ENCODE results near the gene FAAH. TPM values are rescaled to one million over a fixed set of nuclear protein-coding genes. Genes with fewer than 3 reads are reported as not detected.
"Not testable (repeated sequence)": the region's sequence is repeated elsewhere in the genome, so short reads cannot be mapped to it uniquely, and the experiment has no call there.

Gene FAAH
- total and polyA plus RNA-seq, 10 of the 15 experiments (the other 5 are each of a cell fraction or from before 2014, with no cell fraction given) = 0.07 to 2.5 (median 0.64) TPM; not detected in 1

- TF ChIP-seq IRF5 (IDR thresholded peaks at IDR 0.05; ENCODE audit: borderline replicate concordance) (no peak), MYC (IDR thresholded peaks at IDR 0.05; ENCODE audit: insufficient read depth, insufficient read length, insufficient replicate concordance, low read length, severe bottlenecking) (no peak), ZBED1 (IDR thresholded peaks at IDR 0.05; ENCODE audit: borderline replicate concordance) (no peak)
Observed at GRCh38 chr1:46352363-46352762, 41.8 kb upstream of the FAAH start (continued).

DNA sequence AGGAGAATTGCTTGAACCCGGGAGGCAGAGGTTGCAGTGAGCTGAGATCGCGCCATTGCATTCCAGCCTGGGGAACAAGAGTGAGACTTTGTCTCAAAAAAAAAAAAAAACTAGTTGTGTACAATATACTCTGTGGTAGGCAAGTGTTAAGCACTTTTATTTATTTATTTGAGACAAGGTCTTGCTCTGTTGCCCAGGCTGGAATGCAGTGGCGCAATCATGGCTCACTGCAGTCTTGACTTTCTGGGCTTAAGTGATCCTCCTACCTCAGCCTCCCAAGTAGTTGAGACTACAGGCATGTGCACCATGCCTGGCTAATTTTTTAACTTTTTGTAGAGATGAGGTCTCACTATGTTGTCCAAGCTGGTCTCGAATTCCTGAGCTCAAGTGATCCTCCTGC, 38.2 kb upstream of the FAAH start:
- SMC1A ChIA-PET (ENCODE audit: uncharacterized antibody, unreplicated experiment) = interaction anchor here (0.8 kb wide), 1 partner anchor 22 kb away, joined by 3 read pairs; no protein-coding TSS in a partner anchor

More for the DNA sequence above, 38.2 kb upstream of the FAAH start:
- in situ Hi-C loops (cut with MboI); H4K20me1 ChIP-seq (ENCODE audit: control insufficient read depth, insufficient read depth); BruUV-seq (replicated peaks); H3K79me2 ChIP-seq (ENCODE audit: control insufficient read depth, insufficient read depth, low read length); H3K9ac ChIP-seq (ENCODE audit: control insufficient read depth, insufficient read depth, low read length); H3K4me2 ChIP-seq (ENCODE audit: control insufficient read depth, insufficient read depth); H3K27me3 ChIP-seq (replicated peaks in 1 of 2; ENCODE audit: control insufficient read depth in 2 of 2, insufficient read depth in 2 of 2, low read length in 1 of 2); H3K9me3 ChIP-seq (replicated peaks; ENCODE audit: control insufficient read depth, insufficient read depth, low read length); ATAC-seq; H3K4me3 ChIP-seq; H3K4me1 ChIP-seq (ENCODE audit: control insufficient read depth, insufficient read depth, low read length); H3K27ac ChIP-seq (ENCODE audit: control insufficient read depth, insufficient read depth); DNase-seq (ENCODE audit: low read depth, low spot score); H2AFZ ChIP-seq (ENCODE audit: control insufficient read depth, low read depth, low read length); intact Hi-C loops (cut with micrococcal nuclease; ENCODE audit: unreplicated experiment); FAIRE-seq: not testable (repeated sequence)
- CTCF ChIA-PET = interaction anchor here (0.7 to 1.5 kb wide), 3 partner anchors 11 to 412 kb away, joined by 3 to 5 read pairs (median 4); no protein-coding TSS in a partner anchor
- POLR2A ChIA-PET = interaction anchor here (0.7 to 1.1 kb wide), 2 partner anchors 8 to 10 kb away, joined by 4 read pairs; no protein-coding TSS in a partner anchor
- H3K36me3 ChIP-seq (ENCODE audit: control insufficient read depth in 2 of 2, insufficient read depth in 2 of 2, low read length in 1 of 2) = peaks cover 9 to 33% of the 10 kb centered on the region in 2 experiments
- 91% methylated on average over 2 of the region's 5 CpGs for WGBS (ENCODE audit: insufficient coverage, insufficient replicate concordance, low lambda C conversion rate, missing lambda C conversion rate)
- RAD21 ChIA-PET (ENCODE audit: unreplicated experiment) = interaction anchor here (0.8 kb wide), 1 partner anchor 73 kb away, joined by 3 read pairs; no protein-coding TSS in a partner anchor
